ENCODE measurements around the gene NIT1.

Gene NIT1

GRCh38 chr1:161079436-161080110 is 38.3 kb upstream of the NIT1 start:
- Histone ChIP-seq H3K4me1 (ENCODE audit: insufficient read depth, low read length) (peaks cover 9% of the 10 kb centered on the region; the same call in 1 of the 2 replicates), H3K36me3 (ENCODE audit: insufficient read depth, low read length) (no peaks in the 10 kb centered on the region), H3K9me3 (ENCODE audit: control insufficient read depth, insufficient read depth, low read length) (no peaks in the 10 kb centered on the region), H3K9ac (ENCODE audit: low read depth, low read length) (no peak overlapping the region)

- Histone ChIP-seq H3K9me3 (ENCODE audit: control insufficient read depth, insufficient read depth, low read length) (no peaks in the 10 kb centered on the region), H3K36me3 (ENCODE audit: insufficient read depth, low read length) (no peaks in the 10 kb centered on the region), H3K9ac (ENCODE audit: low read depth, low read length) (no peak overlapping the region), H3K4me1 (ENCODE audit: insufficient read depth, low read length) (peaks cover 16% of the 10 kb centered on the region; the same call in 1 of the 2 replicates)
These were observed 37.2 kb upstream of the NIT1 start for GRCh38 chr1:161080441-161081405.

GRCh38 chr1:161081519-161081918 is 36.4 kb upstream of the NIT1 start:
- H3K9ac ChIP-seq (ENCODE audit: low read depth, low read length): no peak overlapping the region
- H3K9me3 ChIP-seq (ENCODE audit: control insufficient read depth, insufficient read depth, low read length): no peaks in the 10 kb centered on the region
- H3K4me1 ChIP-seq (ENCODE audit: insufficient read depth, low read length): peaks cover 21% of the 10 kb centered on the region; the same call in 1 of the 2 replicates

GRCh38 chr1:161082483-161082882 is 35.4 kb upstream of the NIT1 start:
- H3K4me1 ChIP-seq (ENCODE audit: insufficient read depth, low read length): peaks cover 21% of the 10 kb centered on the region; the same call in 1 of the 2 replicates
- no peaks in the 10 kb centered on the region for H3K9me3 ChIP-seq (ENCODE audit: control insufficient read depth, insufficient read depth, low read length)
- no peaks in the 10 kb centered on the region for H3K36me3 ChIP-seq (ENCODE audit: insufficient read depth, low read length)
- H3K9ac ChIP-seq (ENCODE audit: low read depth, low read length): no peak overlapping the region

More at GRCh38 chr1:161081519-161081918, 36.4 kb upstream of the NIT1 start:
- H3K36me3 ChIP-seq (ENCODE audit: insufficient read depth, low read length): no peaks in the 10 kb centered on the region

GRCh38 chr1:161082996-161083747 is 34.7 kb upstream of the NIT1 start:
- Histone ChIP-seq H3K4me1 (ENCODE audit: insufficient read depth, low read length) (peaks cover 21% of the 10 kb centered on the region; the same call in 1 of the 2 replicates), H3K36me3 (ENCODE audit: insufficient read depth, low read length) (no peaks in the 10 kb centered on the region), H3K9me3 (ENCODE audit: control insufficient read depth, insufficient read depth, low read length) (no peaks in the 10 kb centered on the region), H3K9ac (ENCODE audit: low read depth, low read length) (no peak overlapping the region)

GRCh38 chr1:161083748-161084596 is 33.9 kb upstream of the NIT1 start:
- no peaks in the 10 kb centered on the region for H3K9me3 ChIP-seq (ENCODE audit: control insufficient read depth, insufficient read depth, low read length)
- peaks cover 21% of the 10 kb centered on the region; the same call in 1 of the 2 replicates for H3K4me1 ChIP-seq (ENCODE audit: insufficient read depth, low read length)
- no peak overlapping the region for H3K9ac ChIP-seq (ENCODE audit: low read depth, low read length)
- no peaks in the 10 kb centered on the region for H3K36me3 ChIP-seq (ENCODE audit: insufficient read depth, low read length)

GRCh38 chr1:161084597-161084988 is 33.3 kb upstream of the NIT1 start:
- no peaks in the 10 kb centered on the region for H3K36me3 ChIP-seq (ENCODE audit: insufficient read depth, low read length)
- no peaks in the 10 kb centered on the region for H3K9me3 ChIP-seq (ENCODE audit: control insufficient read depth, insufficient read depth, low read length)
- H3K4me1 ChIP-seq (ENCODE audit: insufficient read depth, low read length): peaks cover 21% of the 10 kb centered on the region; the same call in 1 of the 2 replicates
- H3K9ac ChIP-seq (ENCODE audit: low read depth, low read length): no peak overlapping the region

GRCh38 chr1:161085165-161085564 is 32.7 kb upstream of the NIT1 start:
- Histone ChIP-seq H3K4me1 (ENCODE audit: insufficient read depth, low read length) (peaks cover 21% of the 10 kb centered on the region; the same call in 1 of the 2 replicates), H3K9ac (ENCODE audit: low read depth, low read length) (no peak overlapping the region), H3K36me3 (ENCODE audit: insufficient read depth, low read length) (no peaks in the 10 kb centered on the region), H3K9me3 (ENCODE audit: control insufficient read depth, insufficient read depth, low read length) (no peaks in the 10 kb centered on the region)

GRCh38 chr1:161086457-161086856 is 31.4 kb upstream of the NIT1 start:
- Histone ChIP-seq H3K36me3 (ENCODE audit: insufficient read depth, low read length) (no peaks in the 10 kb centered on the region), H3K9me3 (ENCODE audit: control insufficient read depth, insufficient read depth, low read length) (no peaks in the 10 kb centered on the region), H3K4me1 (ENCODE audit: insufficient read depth, low read length) (peaks cover 21% of the 10 kb centered on the region; the same call in 1 of the 2 replicates), H3K9ac (ENCODE audit: low read depth, low read length) (no peak overlapping the region)

GRCh38 chr1:161088587-161089110 is 29.3 kb upstream of the NIT1 start:
- Histone ChIP-seq H3K4me1 (ENCODE audit: insufficient read depth, low read length) (peaks cover 16% of the 10 kb centered on the region; the same call in 1 of the 2 replicates), H3K9ac (ENCODE audit: low read depth, low read length) (no peak overlapping the region)

GRCh38 chr1:161089251-161089924 is 28.5 kb upstream of the NIT1 start, which contains the start of gene NECTIN4:
Gene NECTIN4 (minus strand): TSS chr1:161089558. CDS start chr1:161089296, 262 bp downstream.
- H3K4me1 ChIP-seq (ENCODE audit: insufficient read depth, low read length): peaks cover 13% of the 10 kb centered on the region; the same call in 1 of the 2 replicates
- H3K9ac ChIP-seq (ENCODE audit: low read depth, low read length): no peak within 1 kb of the TSS
- H3K9me3 ChIP-seq (ENCODE audit: control insufficient read depth, insufficient read depth, low read length): no peaks in the 10 kb centered on the region
- no peaks in the 10 kb centered on the region for H3K36me3 ChIP-seq (ENCODE audit: insufficient read depth, low read length)

More at GRCh38 chr1:161088587-161089110, 29.3 kb upstream of the NIT1 start:
- no peaks in the 10 kb centered on the region for H3K36me3 ChIP-seq (ENCODE audit: insufficient read depth, low read length)
- H3K9me3 ChIP-seq (ENCODE audit: control insufficient read depth, insufficient read depth, low read length): no peaks in the 10 kb centered on the region

GRCh38 chr1:161089938-161090337 is 28.0 kb upstream of the NIT1 start:
- no peak overlapping the region for H3K9ac ChIP-seq (ENCODE audit: low read depth, low read length)
- H3K4me1 ChIP-seq (ENCODE audit: insufficient read depth, low read length): peaks cover 9% of the 10 kb centered on the region; the same call in 1 of the 2 replicates
- no peaks in the 10 kb centered on the region for H3K36me3 ChIP-seq (ENCODE audit: insufficient read depth, low read length)
- H3K9me3 ChIP-seq (ENCODE audit: control insufficient read depth, insufficient read depth, low read length): no peaks in the 10 kb centered on the region
